Smooth muscle cell (in vitro differentiated cells): Measurements from ENCODE around the gene SLC2A9. TPM values are rescaled to one million over a fixed set of nuclear protein-coding genes. Genes with fewer than 3 reads are reported as not detected.

Experiments used
- DNase-seq: peaks from one replicate; lab custom pipeline; 2025; ENCODE audit not compliant: unreplicated experiment; lab: John Stamatoyannopoulos, UW
- H2AFZ ChIP-seq: fragments of 200-600 bp; sonication (generic); 2 replicates; pipeline ENCODE4 v1.6.0; 2016; ENCODE audit warnings: antibody characterized with exemption, low read depth, mild to moderate bottlenecking
- H3F3A ChIP-seq: fragments of 200-600 bp; sonication (generic); 2 replicates; pipeline ENCODE4 v1.6.0; 2017; ENCODE audit warnings: antibody characterized with exemption, low read depth
- H3K27ac ChIP-seq: fragments of 200-600 bp; sonication (generic); 2 replicates; pipeline ENCODE4 v1.5.1; 2016; ENCODE audit warnings: low read depth, mild to moderate bottlenecking
- H3K27me3 ChIP-seq: fragments of 200-600 bp; sonication (generic); 2 replicates; pipeline ENCODE4 v1.6.1; 2016; ENCODE audit warnings: low read depth, mild to moderate bottlenecking
- H3K36me3 ChIP-seq: fragments of 200-600 bp; sonication (generic); 2 replicates; pipeline ENCODE4 v1.5.1; 2016; ENCODE audit warnings: low read depth
- H3K4me1 ChIP-seq: fragments of 200-600 bp; sonication (generic); 2 replicates; pipeline ENCODE4 v1.5.1; 2016; ENCODE audit warnings: low read depth
- H3K4me2 ChIP-seq: fragments of 200-600 bp; sonication (generic); 2 replicates; pipeline ENCODE4 v1.6.0; 2016; ENCODE audit warnings: mild to moderate bottlenecking
- H3K4me3 ChIP-seq: fragments of 200-600 bp; sonication (generic); 2 replicates; pipeline ENCODE4 v1.5.1; 2016; ENCODE audit warnings: mild to moderate bottlenecking
- H3K79me2 ChIP-seq: fragments of 200-600 bp; sonication (generic); 2 replicates; pipeline ENCODE4 v1.6.0; 2016; ENCODE audit warnings: low read depth, mild to moderate bottlenecking
- H3K9ac ChIP-seq: fragments of 200-600 bp; sonication (generic); 2 replicates; pipeline ENCODE4 v1.6.0; 2016; ENCODE audit warnings: low read depth
- H3K9me3 ChIP-seq: fragments of 200-600 bp; sonication (generic); replicated peaks from 2 replicates; pipeline ENCODE4 v1.5.1; 2016; ENCODE audit warnings: low read depth
- H4K20me1 ChIP-seq: fragments of 200-600 bp; sonication (generic); 2 replicates; pipeline ENCODE4 v1.6.0; 2016; ENCODE audit warnings: low read depth
- WGBS: methylation state at CpG from one replicate; pipeline ENCODE4 v1.1.7; 2016; ENCODE audit warnings: low lambda C conversion rate; 5-methylcytosine and 5-hydroxymethylcytosine counted together
- polyA plus RNA-seq: library from polyadenylated mRNA; unstranded; fragments of >200 nt; fragmentation: Nextera tagmentation; extraction: Ambion mirVana; gene quantifications from 2 replicates; pipeline ENCODE4 v1.2.1, GENCODE V29; 2016
- total RNA-seq: library from RNA; depleted of rRNA; stranded (reverse); fragments of >200 nt; gene quantifications from 2 replicates; pipeline ENCODE4 v1.2.3, GENCODE V29; 2014
- TF ChIP-seq, protein P1 (sequence below): fragments of 200-600 bp; sonication (generic); IDR thresholded peaks from 2 replicates; pipeline ENCODE4 v1.5.1; 2017; ENCODE audit warnings: borderline replicate concordance, mild to moderate bottlenecking, antibody characterized with exemption; ENCODE audit not compliant: insufficient read depth, poor library complexity, severe bottlenecking

SLC2A9 gene
- total and polyA plus RNA-seq, 2 experiments from 2014 or later: 1.3 to 2.2 TPM

DNA sequence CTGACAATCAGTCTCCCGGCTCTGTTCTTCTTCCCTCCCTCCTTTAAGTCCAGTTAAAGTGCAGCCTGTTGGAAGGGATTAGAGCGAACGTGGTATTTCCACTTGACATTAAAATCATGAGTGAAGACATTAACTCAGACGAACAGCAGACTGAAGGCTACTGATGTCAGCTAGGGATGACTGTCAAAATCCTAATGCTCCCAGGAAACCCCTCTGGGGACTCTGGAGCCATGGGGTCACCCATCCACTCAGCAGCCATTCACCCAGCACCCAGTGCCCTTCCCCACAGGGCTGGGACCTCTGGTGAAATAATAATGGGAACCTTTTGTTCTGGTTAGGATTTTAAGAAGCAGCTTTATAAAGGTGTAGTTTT is 126.0 kb downstream of the SLC2A9 start:
- DNase-seq: no peak
- Histone ChIP-seq H3K9ac (no peak overlapping the region), H3K9me3 (no peaks in the 10 kb centered on the region), H3K27me3 (peaks cover 60% of the 10 kb centered on the region), H3K27ac (no peak overlapping the region), H3K4me3 (no peak overlapping the region), H3K36me3 (no peaks in the 10 kb centered on the region), H3F3A (no peaks in the 10 kb centered on the region), H4K20me1 (no peaks in the 10 kb centered on the region), H3K79me2 (no peaks in the 10 kb centered on the region), H3K4me1 (no peaks in the 10 kb centered on the region), H3K4me2 (no peak overlapping the region), H2AFZ (no peak overlapping the region)
- WGBS: 44% methylated on average over 4 of the region's 4 CpGs
- TF ChIP-seq, protein P1, sequence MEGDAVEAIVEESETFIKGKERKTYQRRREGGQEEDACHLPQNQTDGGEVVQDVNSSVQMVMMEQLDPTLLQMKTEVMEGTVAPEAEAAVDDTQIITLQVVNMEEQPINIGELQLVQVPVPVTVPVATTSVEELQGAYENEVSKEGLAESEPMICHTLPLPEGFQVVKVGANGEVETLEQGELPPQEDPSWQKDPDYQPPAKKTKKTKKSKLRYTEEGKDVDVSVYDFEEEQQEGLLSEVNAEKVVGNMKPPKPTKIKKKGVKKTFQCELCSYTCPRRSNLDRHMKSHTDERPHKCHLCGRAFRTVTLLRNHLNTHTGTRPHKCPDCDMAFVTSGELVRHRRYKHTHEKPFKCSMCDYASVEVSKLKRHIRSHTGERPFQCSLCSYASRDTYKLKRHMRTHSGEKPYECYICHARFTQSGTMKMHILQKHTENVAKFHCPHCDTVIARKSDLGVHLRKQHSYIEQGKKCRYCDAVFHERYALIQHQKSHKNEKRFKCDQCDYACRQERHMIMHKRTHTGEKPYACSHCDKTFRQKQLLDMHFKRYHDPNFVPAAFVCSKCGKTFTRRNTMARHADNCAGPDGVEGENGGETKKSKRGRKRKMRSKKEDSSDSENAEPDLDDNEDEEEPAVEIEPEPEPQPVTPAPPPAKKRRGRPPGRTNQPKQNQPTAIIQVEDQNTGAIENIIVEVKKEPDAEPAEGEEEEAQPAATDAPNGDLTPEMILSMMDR: no peak

DNA sequence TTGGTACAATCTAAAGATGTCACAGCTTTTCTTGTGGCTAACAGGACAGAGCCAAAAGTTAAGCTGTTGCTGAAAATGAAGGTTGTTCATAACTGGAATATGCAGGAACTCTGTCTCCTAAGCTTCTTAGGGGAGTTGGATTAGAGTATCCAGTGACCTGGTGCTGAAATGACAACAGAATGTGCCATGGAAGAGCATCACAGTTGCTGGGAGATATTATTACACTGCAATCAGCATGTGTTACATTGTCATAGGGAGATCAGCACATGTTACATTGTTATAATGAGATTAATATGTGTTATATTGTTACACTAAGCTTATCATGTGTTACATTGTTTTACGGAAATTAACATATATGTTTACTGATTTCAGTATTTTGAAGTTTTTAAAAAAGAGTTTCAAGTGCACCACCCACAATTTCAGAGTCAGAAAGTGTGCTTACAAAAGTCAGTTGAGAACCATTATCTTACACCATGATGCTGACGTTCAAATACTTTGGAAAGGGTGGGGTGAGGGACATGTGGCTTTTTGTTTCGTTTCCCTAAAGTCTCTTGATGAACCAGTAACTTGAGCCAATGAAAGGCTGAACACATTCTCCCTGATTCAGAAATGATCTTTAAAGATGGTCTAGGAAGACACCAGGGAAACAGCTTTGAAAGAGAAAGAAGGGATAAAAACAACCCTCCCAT is 126.5 kb downstream of the SLC2A9 start:
- TF ChIP-seq, protein P1: no peak
- H3K4me1 ChIP-seq: no peaks in the 10 kb centered on the region
- H3K27ac ChIP-seq: no peak overlapping the region
- no peaks in the 10 kb centered on the region for H4K20me1 ChIP-seq
- no peak overlapping the region for H3K4me3 ChIP-seq
- H3K4me2 ChIP-seq: no peak overlapping the region
- H3F3A ChIP-seq: no peaks in the 10 kb centered on the region
- no peak overlapping the region for H3K9ac ChIP-seq
- H3K79me2 ChIP-seq: no peaks in the 10 kb centered on the region
- DNase-seq: no peak
- H2AFZ ChIP-seq: no peak overlapping the region
- no peaks in the 10 kb centered on the region for H3K36me3 ChIP-seq
- 82% methylated on average over 3 of the region's 3 CpGs for WGBS
- H3K27me3 ChIP-seq: peaks cover 65% of the 10 kb centered on the region
- H3K9me3 ChIP-seq: no peaks in the 10 kb centered on the region

DNA sequence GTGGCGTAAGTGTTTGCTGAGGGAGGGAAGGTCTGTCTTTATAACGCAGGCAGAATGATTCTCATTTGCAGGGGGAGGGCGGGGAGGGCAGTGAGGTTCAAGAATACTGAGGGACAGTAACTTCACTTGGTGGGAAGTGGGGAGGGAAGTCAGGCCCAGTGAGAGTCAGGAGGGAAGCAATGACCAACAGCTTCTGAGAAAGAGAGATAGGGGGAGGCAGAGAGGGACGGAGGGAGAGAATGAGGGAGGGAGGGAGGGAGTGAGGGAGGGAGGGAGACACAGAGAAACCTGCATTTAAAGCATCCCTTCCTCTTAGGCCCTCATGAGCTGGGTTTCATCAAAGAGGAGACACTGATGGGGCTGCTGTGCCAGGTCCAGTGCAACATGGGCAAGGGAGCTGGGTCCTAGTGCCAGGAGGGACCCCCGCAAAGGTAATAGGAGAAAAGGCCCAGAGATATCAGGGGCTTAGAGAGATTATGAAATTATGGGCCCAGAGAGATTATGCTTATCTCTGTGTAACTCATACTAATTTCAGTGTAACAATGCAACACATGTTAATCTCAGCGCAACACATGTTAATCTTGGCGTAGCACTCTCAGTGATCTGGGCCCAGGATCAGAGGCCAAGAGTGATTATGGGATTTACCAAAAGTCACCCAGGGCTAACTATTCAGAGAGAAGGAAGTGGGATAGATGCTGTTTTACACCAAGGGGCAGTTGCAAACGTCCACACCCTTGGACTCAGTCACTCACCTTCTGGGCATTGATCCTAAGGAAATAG is 127.8 kb downstream of the SLC2A9 start:
- Histone ChIP-seq H3K36me3 (no peaks in the 10 kb centered on the region), H2AFZ (no peak overlapping the region), H3K4me1 (no peaks in the 10 kb centered on the region), H3K27ac (no peak overlapping the region), H3K27me3 (peaks cover 76% of the 10 kb centered on the region), H4K20me1 (no peaks in the 10 kb centered on the region), H3F3A (no peaks in the 10 kb centered on the region), H3K79me2 (no peaks in the 10 kb centered on the region), H3K9me3 (no peaks in the 10 kb centered on the region), H3K9ac (no peak overlapping the region), H3K4me2 (no peak overlapping the region), H3K4me3 (no peak overlapping the region)
- TF ChIP-seq, protein P1: no peak
- 71% methylated on average over 6 of the region's 8 CpGs for WGBS
- no peak for DNase-seq
